Panc1 (cell line): Measurements from ENCODE around the gene RGN. TPM values are rescaled to one million over a fixed set of nuclear protein-coding genes. Genes with fewer than 3 reads are reported as not detected.

ENCODE experiments used
- ATAC-seq: fragments of 200-7000 bp; cut with Tn5 transposase; 2 replicates; pipeline ENCODE4 v1.9.1; 2020; ENCODE audit warnings: mild to moderate bottlenecking, moderate library complexity
- BruUV-seq: library from RNA; stranded (reverse); fragments of 400-500 nt; replicated peaks from 2 replicates; lab custom pipeline; 2021; lab: Mats Ljungman, UMichigan
- CTCF ChIA-PET: fragments of 300-600 bp; sonication (Branson Sonifier 250); formaldehyde crosslinking; loops from one replicate; lab custom pipeline; 2022; ENCODE audit warnings: antibody characterized with exemption; lab: Charles Lee
- POLR2A ChIA-PET: fragments of 300-600 bp; sonication (Branson Sonifier 250); formaldehyde crosslinking; loops from one replicate; lab custom pipeline; 2022; ENCODE audit warnings: antibody characterized with exemption; lab: Charles Lee
- DNase-seq: peaks from one replicate; pipeline ENCODE4 v3.0.0-alpha.2; 2010; ENCODE audit warnings: low read depth, low spot score
- H3K27ac ChIP-seq: 2 replicates; pipeline ENCODE4 v1.5.1; 2011; ENCODE audit warnings: mild to moderate bottlenecking, low read length, inconsistent platforms
- H3K27me3 ChIP-seq: fragments of 200-500 bp; sonication (Bioruptor generic); 2 replicates; pipeline ENCODE4 v1.6.0; 2014; ENCODE audit warnings: low read length, inconsistent platforms; ENCODE audit not compliant: control insufficient read depth, insufficient read depth
- H3K36me3 ChIP-seq: fragments of 200-500 bp; sonication (Bioruptor generic); 2 replicates; pipeline ENCODE4 v1.5.1; 2014; ENCODE audit warnings: inconsistent platforms, mild to moderate bottlenecking, low read length, moderate library complexity; ENCODE audit not compliant: control insufficient read depth, insufficient read depth
- H3K4me1 ChIP-seq: 2 replicates; pipeline ENCODE4 v1.5.1; 2011; ENCODE audit warnings: inconsistent platforms, mild to moderate bottlenecking, low read length, moderate library complexity; ENCODE audit not compliant: control insufficient read depth, insufficient read depth
- H3K4me3 ChIP-seq, 2 experiments: 2 replicates each; pipeline ENCODE4 v1.5.1; 2011 to 2012; ENCODE audit warnings: low read depth in 2 of 2, low read length in 2 of 2, mild to moderate bottlenecking in 2 of 2, inconsistent platforms in 1 of 2, moderate library complexity in 1 of 2
- H3K9me3 ChIP-seq: fragments of 200-500 bp; sonication (Bioruptor generic); 2 replicates; pipeline ENCODE4 v1.5.1; 2014; ENCODE audit warnings: low read depth, mild to moderate bottlenecking, inconsistent platforms, low read length, moderate library complexity; ENCODE audit not compliant: control insufficient read depth, insufficient read depth
- POLR2AphosphoS5 ChIP-seq: IDR thresholded peaks from 2 replicates; pipeline ENCODE4 v1.6.1; 2012; ENCODE audit warnings: mild to moderate bottlenecking, low read depth, low read length, moderate library complexity
- SIN3A ChIP-seq: IDR thresholded peaks from 2 replicates; pipeline ENCODE4 v1.6.1; 2012; ENCODE audit warnings: low read depth, mild to moderate bottlenecking, low read length, moderate library complexity, borderline replicate concordance; ENCODE audit not compliant: insufficient read depth
- TCF7L2 ChIP-seq: IDR thresholded peaks from 2 replicates; pipeline ENCODE4 v1.6.1; 2011; ENCODE audit warnings: mild to moderate bottlenecking, low read depth, low read length, inconsistent platforms
- in situ Hi-C: cut with HindIII; loops from 2 replicates; pipeline ENCODE4 v1.10.0; 2016; ENCODE audit warnings: low sequenced_read_pairs, low pct_unique_long_range_greater_than_20kb
- intact Hi-C: fragments of 100-400 bp; cut with micrococcal nuclease; formaldehyde crosslinking; loops from one replicate; pipeline ENCODE4 v1.10.0; 2022; ENCODE audit not compliant: unreplicated experiment
- total RNA-seq: library from RNA; stranded (reverse); gene quantifications from one replicate; pipeline ENCODE4 v1.2.1, GENCODE V29; 2021; ENCODE audit not compliant: unreplicated experiment
- TF ChIP-seq, protein P1 (sequence below): fragments of 450-650 bp; IDR thresholded peaks from 2 replicates; pipeline ENCODE4 v1.5.1; 2017; ENCODE audit warnings: mild to moderate bottlenecking
- TF ChIP-seq, protein P2 (sequence below), 2 experiments: IDR thresholded peaks; 2 replicates each; pipeline ENCODE4 v1.6.1; 2011 to 2012; ENCODE audit warnings: low read depth in 2 of 2, control low read depth in 1 of 2, low read length in 1 of 2, mild to moderate bottlenecking in 1 of 2, moderate library complexity in 1 of 2; ENCODE audit not compliant: insufficient read depth in 1 of 2

The RGN gene
- total RNA-seq, 1 experiment from 2014 or later: 3.4 TPM

DNA sequence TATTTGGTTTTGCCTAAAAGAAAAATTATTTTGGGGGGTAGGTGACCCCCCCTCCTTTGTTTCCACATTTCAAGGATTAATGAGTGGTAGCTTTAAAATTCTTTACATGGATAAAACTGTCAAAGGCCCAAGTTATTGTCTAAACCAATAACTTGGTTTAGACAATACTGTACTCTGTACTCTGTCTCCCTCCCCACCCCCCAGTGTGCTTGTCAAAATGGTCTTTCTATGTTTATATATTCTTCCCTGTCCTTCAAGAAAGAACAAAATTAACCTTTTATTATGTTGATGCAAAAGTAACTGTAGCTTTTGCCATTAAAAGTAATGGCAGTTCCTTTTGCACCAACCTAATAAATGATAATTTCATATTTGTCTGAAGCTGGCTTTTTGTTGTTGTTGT is 9.5 kb upstream of the RGN start:
- no peaks in the 10 kb centered on the region for H3K4me1 ChIP-seq
- H3K27me3 ChIP-seq: no peaks in the 10 kb centered on the region
- ATAC-seq: no peak
- BruUV-seq: no TSS peak
- POLR2A ChIA-PET: no interaction called here
- no peaks in the 10 kb centered on the region for H3K36me3 ChIP-seq
- no peak for DNase-seq
- intact Hi-C loops: no loop called here
- H3K9me3 ChIP-seq: no peaks in the 10 kb centered on the region
- no peak overlapping the region for H3K4me3 ChIP-seq
- TF ChIP-seq, protein P1, sequence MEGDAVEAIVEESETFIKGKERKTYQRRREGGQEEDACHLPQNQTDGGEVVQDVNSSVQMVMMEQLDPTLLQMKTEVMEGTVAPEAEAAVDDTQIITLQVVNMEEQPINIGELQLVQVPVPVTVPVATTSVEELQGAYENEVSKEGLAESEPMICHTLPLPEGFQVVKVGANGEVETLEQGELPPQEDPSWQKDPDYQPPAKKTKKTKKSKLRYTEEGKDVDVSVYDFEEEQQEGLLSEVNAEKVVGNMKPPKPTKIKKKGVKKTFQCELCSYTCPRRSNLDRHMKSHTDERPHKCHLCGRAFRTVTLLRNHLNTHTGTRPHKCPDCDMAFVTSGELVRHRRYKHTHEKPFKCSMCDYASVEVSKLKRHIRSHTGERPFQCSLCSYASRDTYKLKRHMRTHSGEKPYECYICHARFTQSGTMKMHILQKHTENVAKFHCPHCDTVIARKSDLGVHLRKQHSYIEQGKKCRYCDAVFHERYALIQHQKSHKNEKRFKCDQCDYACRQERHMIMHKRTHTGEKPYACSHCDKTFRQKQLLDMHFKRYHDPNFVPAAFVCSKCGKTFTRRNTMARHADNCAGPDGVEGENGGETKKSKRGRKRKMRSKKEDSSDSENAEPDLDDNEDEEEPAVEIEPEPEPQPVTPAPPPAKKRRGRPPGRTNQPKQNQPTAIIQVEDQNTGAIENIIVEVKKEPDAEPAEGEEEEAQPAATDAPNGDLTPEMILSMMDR: no peak
- TF ChIP-seq SIN3A (no peak), TCF7L2 (no peak), POLR2AphosphoS5 (no peak)
- TF ChIP-seq, protein P2, sequence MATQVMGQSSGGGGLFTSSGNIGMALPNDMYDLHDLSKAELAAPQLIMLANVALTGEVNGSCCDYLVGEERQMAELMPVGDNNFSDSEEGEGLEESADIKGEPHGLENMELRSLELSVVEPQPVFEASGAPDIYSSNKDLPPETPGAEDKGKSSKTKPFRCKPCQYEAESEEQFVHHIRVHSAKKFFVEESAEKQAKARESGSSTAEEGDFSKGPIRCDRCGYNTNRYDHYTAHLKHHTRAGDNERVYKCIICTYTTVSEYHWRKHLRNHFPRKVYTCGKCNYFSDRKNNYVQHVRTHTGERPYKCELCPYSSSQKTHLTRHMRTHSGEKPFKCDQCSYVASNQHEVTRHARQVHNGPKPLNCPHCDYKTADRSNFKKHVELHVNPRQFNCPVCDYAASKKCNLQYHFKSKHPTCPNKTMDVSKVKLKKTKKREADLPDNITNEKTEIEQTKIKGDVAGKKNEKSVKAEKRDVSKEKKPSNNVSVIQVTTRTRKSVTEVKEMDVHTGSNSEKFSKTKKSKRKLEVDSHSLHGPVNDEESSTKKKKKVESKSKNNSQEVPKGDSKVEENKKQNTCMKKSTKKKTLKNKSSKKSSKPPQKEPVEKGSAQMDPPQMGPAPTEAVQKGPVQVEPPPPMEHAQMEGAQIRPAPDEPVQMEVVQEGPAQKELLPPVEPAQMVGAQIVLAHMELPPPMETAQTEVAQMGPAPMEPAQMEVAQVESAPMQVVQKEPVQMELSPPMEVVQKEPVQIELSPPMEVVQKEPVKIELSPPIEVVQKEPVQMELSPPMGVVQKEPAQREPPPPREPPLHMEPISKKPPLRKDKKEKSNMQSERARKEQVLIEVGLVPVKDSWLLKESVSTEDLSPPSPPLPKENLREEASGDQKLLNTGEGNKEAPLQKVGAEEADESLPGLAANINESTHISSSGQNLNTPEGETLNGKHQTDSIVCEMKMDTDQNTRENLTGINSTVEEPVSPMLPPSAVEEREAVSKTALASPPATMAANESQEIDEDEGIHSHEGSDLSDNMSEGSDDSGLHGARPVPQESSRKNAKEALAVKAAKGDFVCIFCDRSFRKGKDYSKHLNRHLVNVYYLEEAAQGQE (IDR thresholded peaks at IDR 0.05; ENCODE audit: insufficient read depth in 1 of 2, low read depth in 2 of 2, low read length in 1 of 2): no peak
- in situ Hi-C loops: no loop called here
- H3K27ac ChIP-seq: no peak overlapping the region
- CTCF ChIA-PET: no interaction called here

- in situ Hi-C loops (no loop called here), intact Hi-C loops (no loop called here)
- CTCF ChIA-PET: no interaction called here
- Histone ChIP-seq H3K9me3 (no peaks in the 10 kb centered on the region), H3K36me3 (no peaks in the 10 kb centered on the region), H3K4me3 (no peak overlapping the region), H3K4me1 (no peaks in the 10 kb centered on the region), H3K27ac (no peak overlapping the region), H3K27me3 (no peaks in the 10 kb centered on the region)
- no peak for DNase-seq
- no peak for ATAC-seq
- BruUV-seq: no TSS peak
- TF ChIP-seq, protein P2 (IDR thresholded peaks at IDR 0.05; ENCODE audit: insufficient read depth in 1 of 2, low read depth in 2 of 2, low read length in 1 of 2): no peak
- no peak for TF ChIP-seq SIN3A
- TF ChIP-seq TCF7L2: no peak
- no peak for TF ChIP-seq POLR2AphosphoS5
- TF ChIP-seq, protein P1: no peak
- POLR2A ChIA-PET: interaction anchor here (0.5 to 0.7 kb wide), 5 partner anchors 13 to 243 kb away, joined by 3 to 7 read pairs (median 3); no protein-coding TSS in a partner anchor
These were observed 2.1 kb downstream of the RGN start for GRCh38 chrX:47080215-47080914.
